Stomach (tissue), 4 donors: ENCODE results near the gene SBF2.
"Not testable (repeated sequence)": the region's sequence is repeated elsewhere in the genome, so short reads cannot be mapped to it uniquely, and the experiment has no call there.

Source experiments
- EP300 ChIP-seq: sonication (generic); formaldehyde crosslinking; IDR thresholded peaks from one replicate; pipeline ENCODE4 v1.6.1; 2017; ENCODE audit warnings: antibody characterized with exemption
- TF ChIP-seq, protein P1 (sequence below), 7 experiments: fragments of 450-650 bp in 4 of 7; fragments of 200-600 bp in 3 of 7; sonication (generic) in 3 of 7; IDR thresholded peaks; one replicate each; pipeline ENCODE4 v1.5.1; 2016 to 2019; ENCODE audit warnings: antibody characterized with exemption in 7 of 7, control low read depth in 2 of 7, mild to moderate bottlenecking in 1 of 7

- TF ChIP-seq, protein P1, sequence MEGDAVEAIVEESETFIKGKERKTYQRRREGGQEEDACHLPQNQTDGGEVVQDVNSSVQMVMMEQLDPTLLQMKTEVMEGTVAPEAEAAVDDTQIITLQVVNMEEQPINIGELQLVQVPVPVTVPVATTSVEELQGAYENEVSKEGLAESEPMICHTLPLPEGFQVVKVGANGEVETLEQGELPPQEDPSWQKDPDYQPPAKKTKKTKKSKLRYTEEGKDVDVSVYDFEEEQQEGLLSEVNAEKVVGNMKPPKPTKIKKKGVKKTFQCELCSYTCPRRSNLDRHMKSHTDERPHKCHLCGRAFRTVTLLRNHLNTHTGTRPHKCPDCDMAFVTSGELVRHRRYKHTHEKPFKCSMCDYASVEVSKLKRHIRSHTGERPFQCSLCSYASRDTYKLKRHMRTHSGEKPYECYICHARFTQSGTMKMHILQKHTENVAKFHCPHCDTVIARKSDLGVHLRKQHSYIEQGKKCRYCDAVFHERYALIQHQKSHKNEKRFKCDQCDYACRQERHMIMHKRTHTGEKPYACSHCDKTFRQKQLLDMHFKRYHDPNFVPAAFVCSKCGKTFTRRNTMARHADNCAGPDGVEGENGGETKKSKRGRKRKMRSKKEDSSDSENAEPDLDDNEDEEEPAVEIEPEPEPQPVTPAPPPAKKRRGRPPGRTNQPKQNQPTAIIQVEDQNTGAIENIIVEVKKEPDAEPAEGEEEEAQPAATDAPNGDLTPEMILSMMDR (IDR thresholded peaks at IDR 0.05) = not testable (repeated sequence)
- not testable (repeated sequence) for TF ChIP-seq EP300
Measured at GRCh38 chr11:10087923-10088225, 206.1 kb downstream of the SBF2 start.
